SK-N-SH treated with all-trans-retinoic acid at 6 μM for 48 hours (cell line): Measurements from ENCODE around the gene KRTAP5-3.

Experiments
- ATAC-seq: fragments of 200-7000 bp; cut with Tn5 transposase; 3 replicates; pipeline ENCODE4 v1.9.1; 2020; ENCODE audit warnings: mild to moderate bottlenecking, moderate library complexity
- ARNTL ChIP-seq: fragments of 450-650 bp; formaldehyde crosslinking; IDR thresholded peaks from 2 replicates; pipeline ENCODE4 v1.5.0; 2020; ENCODE audit warnings: low read depth, mild to moderate bottlenecking, moderate library complexity, borderline replicate concordance
- CSDC2 ChIP-seq: fragments of 250-450 bp; sonication (Bioruptor Pico); IDR thresholded peaks from 2 replicates; pipeline ENCODE4 v1.5.0; 2020; ENCODE audit warnings: mild to moderate bottlenecking, moderate library complexity
- ESRRG ChIP-seq: fragments of 250-450 bp; sonication (Bioruptor Pico); IDR thresholded peaks from 2 replicates; pipeline ENCODE4 v1.6.1; 2021; ENCODE audit warnings: mild to moderate bottlenecking
- GLIS3 ChIP-seq: fragments of 250-450 bp; sonication (Bioruptor Pico); IDR thresholded peaks from 2 replicates; pipeline ENCODE4 v1.5.0; 2020; ENCODE audit warnings: mild to moderate bottlenecking, moderate library complexity
- ISL1 ChIP-seq: fragments of 250-450 bp; sonication (Bioruptor Pico); IDR thresholded peaks from 2 replicates; pipeline ENCODE4 v2.1.2; 2022; ENCODE audit warnings: mild to moderate bottlenecking, moderate library complexity
- OSR1 ChIP-seq: fragments of 250-450 bp; sonication (Bioruptor Pico); IDR thresholded peaks from 2 replicates; pipeline ENCODE4 v1.8.0; 2022; ENCODE audit warnings: moderate library complexity, mild to moderate bottlenecking, inconsistent platforms
- PPARA ChIP-seq: fragments of 250-450 bp; sonication (Bioruptor Pico); IDR thresholded peaks from 2 replicates; pipeline ENCODE4 v1.5.0; 2020; ENCODE audit warnings: mild to moderate bottlenecking, borderline replicate concordance
- RARB ChIP-seq: fragments of 250-450 bp; sonication (Bioruptor Pico); IDR thresholded peaks from 2 replicates; pipeline ENCODE4 v1.8.0; 2021; ENCODE audit warnings: mild to moderate bottlenecking, moderate library complexity
- SNAI2 ChIP-seq: fragments of 250-450 bp; sonication (Bioruptor Pico); IDR thresholded peaks from 2 replicates; pipeline ENCODE4 v1.5.0; 2020; ENCODE audit warnings: mild to moderate bottlenecking, moderate library complexity
- TOX ChIP-seq: fragments of 250-450 bp; sonication (Bioruptor Pico); IDR thresholded peaks from 2 replicates; pipeline ENCODE4 v1.8.0; 2021; ENCODE audit warnings: mild to moderate bottlenecking, moderate library complexity, borderline replicate concordance
- ZC3H10 ChIP-seq: fragments of 250-450 bp; sonication (Bioruptor Pico); IDR thresholded peaks from 2 replicates; pipeline ENCODE4 v1.5.1; 2021; ENCODE audit warnings: mild to moderate bottlenecking, moderate library complexity
- ZFP3 ChIP-seq: fragments of 250-450 bp; sonication (Bioruptor Pico); IDR thresholded peaks from 2 replicates; pipeline ENCODE4 v1.5.0; 2020; ENCODE audit warnings: mild to moderate bottlenecking, moderate library complexity
- ZFP30 ChIP-seq: fragments of 450-650 bp; formaldehyde crosslinking; IDR thresholded peaks from 2 replicates; pipeline ENCODE4 v1.5.0; 2022; ENCODE audit warnings: mild to moderate bottlenecking, moderate library complexity
- ZNF565 ChIP-seq: fragments of 450-650 bp; formaldehyde crosslinking; conservative IDR thresholded peaks from 2 replicates; pipeline ENCODE4 v1.5.0; 2020; ENCODE audit warnings: low read depth, mild to moderate bottlenecking, moderate library complexity
- ZNF70 ChIP-seq: fragments of 450-650 bp; formaldehyde crosslinking; IDR thresholded peaks from 2 replicates; pipeline ENCODE4 v1.5.0; 2020; ENCODE audit warnings: mild to moderate bottlenecking, moderate library complexity
- ZNF8 ChIP-seq: fragments of 450-650 bp; formaldehyde crosslinking; IDR thresholded peaks from 2 replicates; pipeline ENCODE4 v1.5.0; 2020; ENCODE audit warnings: mild to moderate bottlenecking, moderate library complexity
- TF ChIP-seq, protein P1 (sequence below): fragments of 250-450 bp; sonication (Bioruptor Pico); IDR thresholded peaks from 2 replicates; pipeline ENCODE4 v1.8.0; 2020; ENCODE audit warnings: mild to moderate bottlenecking, moderate library complexity, borderline replicate concordance
- TF ChIP-seq, protein P2 (sequence below): fragments of 250-450 bp; sonication (Bioruptor Pico); IDR thresholded peaks from 2 replicates; pipeline ENCODE4 v1.8.0; 2021; ENCODE audit warnings: low read depth, mild to moderate bottlenecking, moderate library complexity, borderline replicate concordance
- TF ChIP-seq, protein P3 (sequence below): fragments of 250-450 bp; sonication (Bioruptor Pico); IDR thresholded peaks from 2 replicates; pipeline ENCODE4 v1.5.1; 2021; ENCODE audit warnings: mild to moderate bottlenecking, moderate library complexity
- TF ChIP-seq, protein P4 (sequence below): fragments of 250-450 bp; sonication (Bioruptor Pico); IDR thresholded peaks from 2 replicates; pipeline ENCODE4 v1.5.0; 2020; ENCODE audit warnings: mild to moderate bottlenecking, moderate library complexity
- TF ChIP-seq, protein P5 (sequence below): fragments of 250-450 bp; sonication (Bioruptor Pico); IDR thresholded peaks from 2 replicates; pipeline ENCODE4 v1.5.1; 2020; ENCODE audit warnings: low read depth, mild to moderate bottlenecking, moderate library complexity

The KRTAP5-3 gene

DNA sequence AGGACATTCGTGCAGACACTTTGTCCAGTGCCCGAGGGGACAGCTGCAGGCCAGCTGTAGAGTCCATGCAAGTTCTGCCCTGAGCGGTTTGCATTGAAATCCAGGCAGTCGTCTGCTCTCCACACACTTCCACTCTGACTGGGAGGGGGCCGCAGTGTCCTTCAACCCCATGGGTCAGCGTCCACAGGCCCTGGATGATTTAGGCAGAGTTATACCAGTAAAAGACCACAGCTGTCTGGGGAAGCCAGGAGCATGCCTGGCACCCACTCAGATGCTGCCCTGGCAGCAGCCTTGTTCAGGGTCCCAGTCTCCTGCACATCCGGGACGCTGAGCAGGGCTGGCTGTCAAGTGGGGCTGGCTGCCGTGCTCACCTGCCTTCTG is 47.8 kb upstream of the KRTAP5-3 start:
- TF ChIP-seq ESRRG (CRISPR knock-in tag) (no peak), ISL1 (CRISPR knock-in tag) (no peak), CSDC2 (CRISPR knock-in tag) (no peak), GLIS3 (CRISPR knock-in tag) (no peak), SNAI2 (CRISPR knock-in tag) (no peak), TOX (CRISPR knock-in tag) (no peak), OSR1 (CRISPR knock-in tag) (no peak), ZFP30 (CRISPR knock-in tag) (no peak), ZC3H10 (CRISPR knock-in tag) (no peak), ZNF8 (CRISPR knock-in tag) (no peak), ZNF565 (CRISPR knock-in tag) (no peak), PPARA (CRISPR knock-in tag) (no peak), ARNTL (CRISPR knock-in tag) (no peak)
- TF ChIP-seq, protein P1, sequence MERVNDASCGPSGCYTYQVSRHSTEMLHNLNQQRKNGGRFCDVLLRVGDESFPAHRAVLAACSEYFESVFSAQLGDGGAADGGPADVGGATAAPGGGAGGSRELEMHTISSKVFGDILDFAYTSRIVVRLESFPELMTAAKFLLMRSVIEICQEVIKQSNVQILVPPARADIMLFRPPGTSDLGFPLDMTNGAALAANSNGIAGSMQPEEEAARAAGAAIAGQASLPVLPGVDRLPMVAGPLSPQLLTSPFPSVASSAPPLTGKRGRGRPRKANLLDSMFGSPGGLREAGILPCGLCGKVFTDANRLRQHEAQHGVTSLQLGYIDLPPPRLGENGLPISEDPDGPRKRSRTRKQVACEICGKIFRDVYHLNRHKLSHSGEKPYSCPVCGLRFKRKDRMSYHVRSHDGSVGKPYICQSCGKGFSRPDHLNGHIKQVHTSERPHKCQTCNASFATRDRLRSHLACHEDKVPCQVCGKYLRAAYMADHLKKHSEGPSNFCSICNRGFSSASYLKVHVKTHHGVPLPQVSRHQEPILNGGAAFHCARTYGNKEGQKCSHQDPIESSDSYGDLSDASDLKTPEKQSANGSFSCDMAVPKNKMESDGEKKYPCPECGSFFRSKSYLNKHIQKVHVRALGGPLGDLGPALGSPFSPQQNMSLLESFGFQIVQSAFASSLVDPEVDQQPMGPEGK, result no peak
- TF ChIP-seq, protein P2, sequence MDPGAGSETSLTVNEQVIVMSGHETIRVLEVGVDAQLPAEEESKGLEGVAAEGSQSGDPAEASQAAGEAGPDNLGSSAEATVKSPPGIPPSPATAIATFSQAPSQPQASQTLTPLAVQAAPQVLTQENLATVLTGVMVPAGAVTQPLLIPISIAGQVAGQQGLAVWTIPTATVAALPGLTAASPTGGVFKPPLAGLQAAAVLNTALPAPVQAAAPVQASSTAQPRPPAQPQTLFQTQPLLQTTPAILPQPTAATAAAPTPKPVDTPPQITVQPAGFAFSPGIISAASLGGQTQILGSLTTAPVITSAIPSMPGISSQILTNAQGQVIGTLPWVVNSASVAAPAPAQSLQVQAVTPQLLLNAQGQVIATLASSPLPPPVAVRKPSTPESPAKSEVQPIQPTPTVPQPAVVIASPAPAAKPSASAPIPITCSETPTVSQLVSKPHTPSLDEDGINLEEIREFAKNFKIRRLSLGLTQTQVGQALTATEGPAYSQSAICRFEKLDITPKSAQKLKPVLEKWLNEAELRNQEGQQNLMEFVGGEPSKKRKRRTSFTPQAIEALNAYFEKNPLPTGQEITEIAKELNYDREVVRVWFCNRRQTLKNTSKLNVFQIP (CRISPR knock-in tag), result no peak
- TF ChIP-seq, protein P3, sequence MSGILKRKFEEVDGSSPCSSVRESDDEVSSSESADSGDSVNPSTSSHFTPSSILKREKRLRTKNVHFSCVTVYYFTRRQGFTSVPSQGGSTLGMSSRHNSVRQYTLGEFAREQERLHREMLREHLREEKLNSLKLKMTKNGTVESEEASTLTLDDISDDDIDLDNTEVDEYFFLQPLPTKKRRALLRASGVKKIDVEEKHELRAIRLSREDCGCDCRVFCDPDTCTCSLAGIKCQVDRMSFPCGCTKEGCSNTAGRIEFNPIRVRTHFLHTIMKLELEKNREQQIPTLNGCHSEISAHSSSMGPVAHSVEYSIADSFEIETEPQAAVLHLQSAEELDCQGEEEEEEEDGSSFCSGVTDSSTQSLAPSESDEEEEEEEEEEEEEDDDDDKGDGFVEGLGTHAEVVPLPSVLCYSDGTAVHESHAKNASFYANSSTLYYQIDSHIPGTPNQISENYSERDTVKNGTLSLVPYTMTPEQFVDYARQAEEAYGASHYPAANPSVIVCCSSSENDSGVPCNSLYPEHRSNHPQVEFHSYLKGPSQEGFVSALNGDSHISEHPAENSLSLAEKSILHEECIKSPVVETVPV, result no peak
- TF ChIP-seq, protein P4, sequence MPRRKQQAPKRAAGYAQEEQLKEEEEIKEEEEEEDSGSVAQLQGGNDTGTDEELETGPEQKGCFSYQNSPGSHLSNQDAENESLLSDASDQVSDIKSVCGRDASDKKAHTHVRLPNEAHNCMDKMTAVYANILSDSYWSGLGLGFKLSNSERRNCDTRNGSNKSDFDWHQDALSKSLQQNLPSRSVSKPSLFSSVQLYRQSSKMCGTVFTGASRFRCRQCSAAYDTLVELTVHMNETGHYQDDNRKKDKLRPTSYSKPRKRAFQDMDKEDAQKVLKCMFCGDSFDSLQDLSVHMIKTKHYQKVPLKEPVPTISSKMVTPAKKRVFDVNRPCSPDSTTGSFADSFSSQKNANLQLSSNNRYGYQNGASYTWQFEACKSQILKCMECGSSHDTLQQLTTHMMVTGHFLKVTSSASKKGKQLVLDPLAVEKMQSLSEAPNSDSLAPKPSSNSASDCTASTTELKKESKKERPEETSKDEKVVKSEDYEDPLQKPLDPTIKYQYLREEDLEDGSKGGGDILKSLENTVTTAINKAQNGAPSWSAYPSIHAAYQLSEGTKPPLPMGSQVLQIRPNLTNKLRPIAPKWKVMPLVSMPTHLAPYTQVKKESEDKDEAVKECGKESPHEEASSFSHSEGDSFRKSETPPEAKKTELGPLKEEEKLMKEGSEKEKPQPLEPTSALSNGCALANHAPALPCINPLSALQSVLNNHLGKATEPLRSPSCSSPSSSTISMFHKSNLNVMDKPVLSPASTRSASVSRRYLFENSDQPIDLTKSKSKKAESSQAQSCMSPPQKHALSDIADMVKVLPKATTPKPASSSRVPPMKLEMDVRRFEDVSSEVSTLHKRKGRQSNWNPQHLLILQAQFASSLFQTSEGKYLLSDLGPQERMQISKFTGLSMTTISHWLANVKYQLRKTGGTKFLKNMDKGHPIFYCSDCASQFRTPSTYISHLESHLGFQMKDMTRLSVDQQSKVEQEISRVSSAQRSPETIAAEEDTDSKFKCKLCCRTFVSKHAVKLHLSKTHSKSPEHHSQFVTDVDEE (CRISPR knock-in tag), result no peak
- ATAC-seq, result no peak

DNA sequence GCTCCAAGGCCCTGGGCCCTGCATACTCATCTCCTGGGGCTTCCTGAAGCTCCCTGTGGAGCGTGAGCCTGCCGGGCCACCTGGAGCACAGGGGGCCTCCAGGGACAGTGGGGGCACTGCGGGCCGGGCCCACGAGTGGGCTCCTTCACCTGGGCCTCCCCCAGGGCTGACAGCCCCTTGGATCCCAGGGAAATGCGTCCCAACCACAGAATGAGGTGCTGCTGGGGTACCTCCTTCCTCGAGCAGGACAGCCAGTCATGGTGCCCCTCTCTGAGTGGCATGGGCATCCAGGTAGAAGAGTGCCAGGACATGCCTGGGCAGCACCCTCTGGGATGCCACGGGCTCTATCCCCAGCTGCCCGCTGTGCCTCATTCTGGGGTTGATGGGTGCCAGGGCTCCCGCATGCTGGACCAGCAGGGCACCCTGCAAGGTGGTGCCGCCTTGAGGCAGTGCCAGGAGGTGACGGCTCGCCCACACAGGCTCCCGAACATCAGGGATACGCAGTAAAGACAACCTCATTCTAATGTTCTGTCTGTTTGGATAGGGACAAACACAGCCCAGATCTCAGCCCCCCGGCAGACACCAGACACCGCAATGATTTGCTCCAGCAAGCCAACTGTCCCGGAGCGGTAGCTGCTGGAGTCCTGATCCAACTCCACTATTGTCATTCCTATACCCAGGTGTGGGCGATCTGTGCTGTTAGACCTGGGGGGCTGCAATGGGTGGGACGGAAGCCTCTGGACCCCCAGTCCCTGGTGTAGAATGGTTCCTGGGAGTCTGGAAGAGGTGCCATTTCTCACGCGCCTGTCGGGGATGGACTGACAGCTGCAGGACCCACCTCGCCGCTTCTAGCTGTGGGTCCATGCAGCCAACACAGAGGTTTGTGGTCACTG is 47.2 kb upstream of the KRTAP5-3 start:
- ATAC-seq, result no peak
- TF ChIP-seq, protein P1, result no peak
- TF ChIP-seq OSR1 (CRISPR knock-in tag) (no peak), ESRRG (CRISPR knock-in tag) (no peak), ZFP3 (CRISPR knock-in tag) (no peak), SNAI2 (CRISPR knock-in tag) (no peak), ZC3H10 (CRISPR knock-in tag) (no peak), ZNF70 (CRISPR knock-in tag) (no peak), ZNF8 (CRISPR knock-in tag) (no peak), CSDC2 (CRISPR knock-in tag) (no peak), RARB (CRISPR knock-in tag) (no peak), ZNF565 (CRISPR knock-in tag) (no peak), ZFP30 (CRISPR knock-in tag) (no peak), TOX (CRISPR knock-in tag) (no peak), ARNTL (CRISPR knock-in tag) (no peak)
- TF ChIP-seq, protein P3, result no peak
- TF ChIP-seq, protein P2 (CRISPR knock-in tag), result no peak
- TF ChIP-seq, protein P5, sequence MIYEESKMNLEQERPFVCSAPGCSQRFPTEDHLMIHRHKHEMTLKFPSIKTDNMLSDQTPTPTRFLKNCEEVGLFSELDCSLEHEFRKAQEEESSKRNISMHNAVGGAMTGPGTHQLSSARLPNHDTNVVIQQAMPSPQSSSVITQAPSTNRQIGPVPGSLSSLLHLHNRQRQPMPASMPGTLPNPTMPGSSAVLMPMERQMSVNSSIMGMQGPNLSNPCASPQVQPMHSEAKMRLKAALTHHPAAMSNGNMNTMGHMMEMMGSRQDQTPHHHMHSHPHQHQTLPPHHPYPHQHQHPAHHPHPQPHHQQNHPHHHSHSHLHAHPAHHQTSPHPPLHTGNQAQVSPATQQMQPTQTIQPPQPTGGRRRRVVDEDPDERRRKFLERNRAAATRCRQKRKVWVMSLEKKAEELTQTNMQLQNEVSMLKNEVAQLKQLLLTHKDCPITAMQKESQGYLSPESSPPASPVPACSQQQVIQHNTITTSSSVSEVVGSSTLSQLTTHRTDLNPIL (CRISPR knock-in tag), result no peak
